Smooth muscle cell (in vitro differentiated cells): ENCODE data around the gene COBL. TPM values are rescaled to one million over a fixed set of nuclear protein-coding genes. Genes with fewer than 3 reads are reported as not detected.

Source experiments
- DNase-seq: peaks from one replicate; lab custom pipeline; 2025; ENCODE audit not compliant: unreplicated experiment; lab: John Stamatoyannopoulos, UW
- H2AFZ ChIP-seq: fragments of 200-600 bp; sonication (generic); 2 replicates; pipeline ENCODE4 v1.6.0; 2016; ENCODE audit warnings: antibody characterized with exemption, low read depth, mild to moderate bottlenecking
- H3F3A ChIP-seq: fragments of 200-600 bp; sonication (generic); 2 replicates; pipeline ENCODE4 v1.6.0; 2017; ENCODE audit warnings: antibody characterized with exemption, low read depth
- H3K27ac ChIP-seq: fragments of 200-600 bp; sonication (generic); 2 replicates; pipeline ENCODE4 v1.5.1; 2016; ENCODE audit warnings: low read depth, mild to moderate bottlenecking
- H3K27me3 ChIP-seq: fragments of 200-600 bp; sonication (generic); 2 replicates; pipeline ENCODE4 v1.6.1; 2016; ENCODE audit warnings: low read depth, mild to moderate bottlenecking
- H3K36me3 ChIP-seq: fragments of 200-600 bp; sonication (generic); 2 replicates; pipeline ENCODE4 v1.5.1; 2016; ENCODE audit warnings: low read depth
- H3K4me1 ChIP-seq: fragments of 200-600 bp; sonication (generic); 2 replicates; pipeline ENCODE4 v1.5.1; 2016; ENCODE audit warnings: low read depth
- H3K4me2 ChIP-seq: fragments of 200-600 bp; sonication (generic); 2 replicates; pipeline ENCODE4 v1.6.0; 2016; ENCODE audit warnings: mild to moderate bottlenecking
- H3K4me3 ChIP-seq: fragments of 200-600 bp; sonication (generic); 2 replicates; pipeline ENCODE4 v1.5.1; 2016; ENCODE audit warnings: mild to moderate bottlenecking
- H3K79me2 ChIP-seq: fragments of 200-600 bp; sonication (generic); 2 replicates; pipeline ENCODE4 v1.6.0; 2016; ENCODE audit warnings: low read depth, mild to moderate bottlenecking
- H3K9ac ChIP-seq: fragments of 200-600 bp; sonication (generic); 2 replicates; pipeline ENCODE4 v1.6.0; 2016; ENCODE audit warnings: low read depth
- H3K9me3 ChIP-seq: fragments of 200-600 bp; sonication (generic); replicated peaks from 2 replicates; pipeline ENCODE4 v1.5.1; 2016; ENCODE audit warnings: low read depth
- H4K20me1 ChIP-seq: fragments of 200-600 bp; sonication (generic); 2 replicates; pipeline ENCODE4 v1.6.0; 2016; ENCODE audit warnings: low read depth
- CTCF ChIP-seq: fragments of 200-600 bp; sonication (generic); IDR thresholded peaks from 2 replicates; pipeline ENCODE4 v1.5.1; 2017; ENCODE audit warnings: borderline replicate concordance, mild to moderate bottlenecking, antibody characterized with exemption; ENCODE audit not compliant: insufficient read depth, poor library complexity, severe bottlenecking
- WGBS: methylation state at CpG from one replicate; pipeline ENCODE4 v1.1.7; 2016; ENCODE audit warnings: low lambda C conversion rate; 5-methylcytosine and 5-hydroxymethylcytosine counted together
- polyA plus RNA-seq: library from polyadenylated mRNA; unstranded; fragments of >200 nt; fragmentation: Nextera tagmentation; extraction: Ambion mirVana; gene quantifications from 2 replicates; pipeline ENCODE4 v1.2.1, GENCODE V29; 2016
- total RNA-seq: library from RNA; depleted of rRNA; stranded (reverse); fragments of >200 nt; gene quantifications from 2 replicates; pipeline ENCODE4 v1.2.3, GENCODE V29; 2014

COBL gene
- total and polyA plus RNA-seq, 2 experiments from 2014 or later, result 0.47 to 2.8 TPM

GRCh38 chr7:51113962-51114361 lies 202.6 kb downstream of the COBL start:
- Histone ChIP-seq H3K4me1 (no peaks in the 10 kb centered on the region), H3K4me2 (no peak overlapping the region), H3K9ac (no peak overlapping the region), H3K9me3 (peaks cover 5% of the 10 kb centered on the region), H3K79me2 (no peaks in the 10 kb centered on the region), H3K27me3 (no peaks in the 10 kb centered on the region), H3K36me3 (peaks cover 5% of the 10 kb centered on the region), H3F3A (no peaks in the 10 kb centered on the region), H3K4me3 (no peak overlapping the region), H2AFZ (no peak overlapping the region), H4K20me1 (no peaks in the 10 kb centered on the region), H3K27ac (no peak overlapping the region)
- TF ChIP-seq CTCF, result no peak
- 97% methylated on average over 7 of the region's 7 CpGs for WGBS
- no peak for DNase-seq

GRCh38 chr7:51113560-51113959 lies 203.0 kb downstream of the COBL start:
- Histone ChIP-seq H3K36me3 (peaks cover 5% of the 10 kb centered on the region), H3K4me2 (no peak overlapping the region), H3K27me3 (no peaks in the 10 kb centered on the region), H3K79me2 (no peaks in the 10 kb centered on the region), H3K9ac (no peak overlapping the region), H3K4me1 (no peaks in the 10 kb centered on the region), H3K4me3 (no peak overlapping the region), H3K9me3 (peaks cover 5% of the 10 kb centered on the region), H3K27ac (no peak overlapping the region), H2AFZ (no peak overlapping the region), H3F3A (no peaks in the 10 kb centered on the region), H4K20me1 (no peaks in the 10 kb centered on the region)
- no peak for TF ChIP-seq CTCF
- no peak for DNase-seq
- WGBS, result 100% methylated on average over 1 of the region's 1 CpG

- H3F3A ChIP-seq, result no peaks in the 10 kb centered on the region
- H2AFZ ChIP-seq, result no peak overlapping the region
- H3K9ac ChIP-seq, result no peak overlapping the region
- H3K9me3 ChIP-seq, result peaks cover 5% of the 10 kb centered on the region
- no peaks in the 10 kb centered on the region for H3K79me2 ChIP-seq
- no peaks in the 10 kb centered on the region for H4K20me1 ChIP-seq
- TF ChIP-seq CTCF, result no peak
- H3K36me3 ChIP-seq, result peaks cover 5% of the 10 kb centered on the region
- WGBS, result 93% methylated on average over 8 of the region's 8 CpGs
- no peak overlapping the region for H3K4me2 ChIP-seq
- H3K4me3 ChIP-seq, result no peak overlapping the region
- no peak overlapping the region for H3K27ac ChIP-seq
- DNase-seq, result no peak
- no peaks in the 10 kb centered on the region for H3K4me1 ChIP-seq
- H3K27me3 ChIP-seq, result no peaks in the 10 kb centered on the region
Measured at GRCh38 chr7:51111241-51111940, 205.2 kb downstream of the COBL start.

- no peak for DNase-seq
- no peak overlapping the region for H3K4me3 ChIP-seq
- WGBS, result 89% methylated on average over 8 of the region's 8 CpGs
- H3K79me2 ChIP-seq, result no peaks in the 10 kb centered on the region
- no peak overlapping the region for H3K4me2 ChIP-seq
- no peaks in the 10 kb centered on the region for H3K4me1 ChIP-seq
- H3K27ac ChIP-seq, result no peak overlapping the region
- TF ChIP-seq CTCF, result no peak
- no peaks in the 10 kb centered on the region for H3K9me3 ChIP-seq
- H3K9ac ChIP-seq, result no peak overlapping the region
- H3K36me3 ChIP-seq, result no peaks in the 10 kb centered on the region
- H3K27me3 ChIP-seq, result no peaks in the 10 kb centered on the region
- H4K20me1 ChIP-seq, result no peaks in the 10 kb centered on the region
- H3F3A ChIP-seq, result no peaks in the 10 kb centered on the region
- H2AFZ ChIP-seq, result no peak overlapping the region
Measured at GRCh38 chr7:51108134-51108533, 208.5 kb downstream of the COBL start.
